ENCODE measurements around the gene BAZ1A. TPM values are rescaled to one million over a fixed set of nuclear protein-coding genes. Genes with fewer than 3 reads are reported as not detected.

The BAZ1A gene
- total and polyA plus RNA-seq, 10 of the 15 experiments (the other 5 are each of a cell fraction or from before 2014, with no cell fraction given), result 34.3 to 96.5 (median 50.7) TPM

DNA sequence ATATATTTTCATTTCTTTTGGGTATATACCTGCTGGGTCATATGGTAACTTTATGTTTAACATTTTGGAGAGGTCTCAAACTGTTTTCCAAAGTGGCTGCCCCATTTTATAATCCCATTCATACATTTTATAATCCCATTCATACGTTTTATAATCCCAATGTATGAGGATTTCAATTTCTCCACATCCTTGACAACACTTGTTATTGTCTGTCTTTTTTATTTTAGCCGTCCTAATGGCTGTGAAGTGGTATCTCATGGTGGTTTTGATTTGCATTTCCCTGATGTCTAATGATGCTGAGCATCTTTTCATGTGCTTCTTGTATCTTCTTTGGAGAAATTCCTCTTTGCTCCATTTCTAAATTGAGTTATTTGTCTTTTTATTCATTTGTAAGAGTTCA, 154.0 kb downstream of the BAZ1A start:
- Histone ChIP-seq H2AFZ (ENCODE audit: control insufficient read depth, low read depth, low read length) (no peak overlapping the region), H3K36me3 (ENCODE audit: control insufficient read depth in 2 of 2, insufficient read depth in 2 of 2, low read length in 1 of 2) (no peaks in the 10 kb centered on the region), H3K27me3 (replicated peaks in 1 of 2; ENCODE audit: control insufficient read depth in 2 of 2, insufficient read depth in 2 of 2, low read length in 1 of 2) (no peaks in the 10 kb centered on the region), H3K79me2 (ENCODE audit: control insufficient read depth, insufficient read depth, low read length) (no peaks in the 10 kb centered on the region), H3K4me3 (no peak overlapping the region), H3K9me3 (replicated peaks; ENCODE audit: control insufficient read depth, insufficient read depth, low read length) (no peaks in the 10 kb centered on the region), H3K4me2 (ENCODE audit: control insufficient read depth, insufficient read depth) (no peak overlapping the region), H3K9ac (ENCODE audit: control insufficient read depth, insufficient read depth, low read length) (no peak overlapping the region), H3K27ac (ENCODE audit: control insufficient read depth, insufficient read depth) (no peak overlapping the region), H4K20me1 (ENCODE audit: control insufficient read depth, insufficient read depth) (no peaks in the 10 kb centered on the region), H3K4me1 (ENCODE audit: control insufficient read depth, insufficient read depth, low read length) (no peaks in the 10 kb centered on the region)
- WGBS (ENCODE audit: insufficient coverage, insufficient replicate concordance, low lambda C conversion rate, missing lambda C conversion rate), result 2% methylated on average over 2 of the region's 2 CpGs
- ChIA-PET RAD21 (ENCODE audit: unreplicated experiment) (interaction anchor here (1.0 to 1.6 kb wide), 2 partner anchors 51 to 389 kb away, joined by 3 to 5 read pairs; no protein-coding TSS in a partner anchor), SMC1A (ENCODE audit: uncharacterized antibody, unreplicated experiment) (interaction anchor here (0.6 to 2.7 kb wide), 4 partner anchors 10 to 580 kb away, joined by 3 to 43 read pairs (median 4); no protein-coding TSS in a partner anchor), CTCF (interaction anchor here (0.7 to 5.4 kb wide), 4 partner anchors 11 to 70 kb away, joined by 3 to 145 read pairs (median 58); no protein-coding TSS in a partner anchor), POLR2A (no interaction called here)
- ATAC-seq (no peak), FAIRE-seq (no peak), DNase-seq (ENCODE audit: low read depth, low spot score) (no peak)
- BruUV-seq (replicated peaks), result no TSS peak
- intact Hi-C loops (cut with micrococcal nuclease; ENCODE audit: unreplicated experiment), result no loop called here
- in situ Hi-C loops (cut with MboI), result loop anchor here (5.0 kb wide), 1 partner anchor 49 kb away; no protein-coding TSS in a partner anchor
- TF ChIP-seq HDGF (IDR thresholded peaks at IDR 0.05), result no peak
- no peak for TF ChIP-seq ZNF274 (IDR thresholded peaks at IDR 0.05; ENCODE audit: insufficient read depth, insufficient read length)
- TF ChIP-seq, protein P1, sequence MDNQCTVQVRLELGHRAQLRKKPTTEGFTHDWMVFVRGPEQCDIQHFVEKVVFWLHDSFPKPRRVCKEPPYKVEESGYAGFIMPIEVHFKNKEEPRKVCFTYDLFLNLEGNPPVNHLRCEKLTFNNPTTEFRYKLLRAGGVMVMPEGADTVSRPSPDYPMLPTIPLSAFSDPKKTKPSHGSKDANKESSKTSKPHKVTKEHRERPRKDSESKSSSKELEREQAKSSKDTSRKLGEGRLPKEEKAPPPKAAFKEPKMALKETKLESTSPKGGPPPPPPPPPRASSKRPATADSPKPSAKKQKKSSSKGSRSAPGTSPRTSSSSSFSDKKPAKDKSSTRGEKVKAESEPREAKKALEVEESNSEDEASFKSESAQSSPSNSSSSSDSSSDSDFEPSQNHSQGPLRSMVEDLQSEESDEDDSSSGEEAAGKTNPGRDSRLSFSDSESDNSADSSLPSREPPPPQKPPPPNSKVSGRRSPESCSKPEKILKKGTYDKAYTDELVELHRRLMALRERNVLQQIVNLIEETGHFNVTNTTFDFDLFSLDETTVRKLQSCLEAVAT (IDR thresholded peaks at IDR 0.05), result no peak
- TF ChIP-seq SIN3A (IDR thresholded peaks at IDR 0.05; ENCODE audit: low read depth, low read length), result no peak
- no peak for TF ChIP-seq NR2C1 (IDR thresholded peaks at IDR 0.05)
- no peak for TF ChIP-seq BACH1 (IDR thresholded peaks at IDR 0.05; ENCODE audit: borderline replicate concordance)
- TF ChIP-seq JUNB (IDR thresholded peaks at IDR 0.05), result no peak
- TF ChIP-seq SUPT20H (IDR thresholded peaks at IDR 0.05; ENCODE audit: borderline replicate concordance, control insufficient read depth, low read depth, low read length), result no peak
- no peak for TF ChIP-seq PAX8 (IDR thresholded peaks at IDR 0.05)
- TF ChIP-seq, protein P2, sequence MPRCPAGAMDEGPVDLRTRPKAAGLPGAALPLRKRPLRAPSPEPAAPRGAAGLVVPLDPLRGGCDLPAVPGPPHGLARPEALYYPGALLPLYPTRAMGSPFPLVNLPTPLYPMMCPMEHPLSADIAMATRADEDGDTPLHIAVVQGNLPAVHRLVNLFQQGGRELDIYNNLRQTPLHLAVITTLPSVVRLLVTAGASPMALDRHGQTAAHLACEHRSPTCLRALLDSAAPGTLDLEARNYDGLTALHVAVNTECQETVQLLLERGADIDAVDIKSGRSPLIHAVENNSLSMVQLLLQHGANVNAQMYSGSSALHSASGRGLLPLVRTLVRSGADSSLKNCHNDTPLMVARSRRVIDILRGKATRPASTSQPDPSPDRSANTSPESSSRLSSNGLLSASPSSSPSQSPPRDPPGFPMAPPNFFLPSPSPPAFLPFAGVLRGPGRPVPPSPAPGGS (IDR thresholded peaks at IDR 0.05; ENCODE audit: borderline replicate concordance, insufficient read depth, low read depth, low read length, poor library complexity, severe bottlenecking), result no peak
- no peak for TF ChIP-seq NFYB (IDR thresholded peaks at IDR 0.05; ENCODE audit: insufficient read depth, low read depth, low read length)
- TF ChIP-seq IRF4 (IDR thresholded peaks at IDR 0.05; ENCODE audit: low read depth, low read length), result no peak
- TF ChIP-seq CBX5 (IDR thresholded peaks at IDR 0.05; ENCODE audit: low read depth), result no peak
- TF ChIP-seq SMC3 (IDR thresholded peaks at IDR 0.05; ENCODE audit: borderline replicate concordance, low read length), result no peak
- TF ChIP-seq ZNF207 (IDR thresholded peaks at IDR 0.05; ENCODE audit: borderline replicate concordance), result no peak
- TF ChIP-seq RBBP5 (conservative IDR thresholded peaks at IDR 0.05), result no peak
- TF ChIP-seq, protein P3, sequence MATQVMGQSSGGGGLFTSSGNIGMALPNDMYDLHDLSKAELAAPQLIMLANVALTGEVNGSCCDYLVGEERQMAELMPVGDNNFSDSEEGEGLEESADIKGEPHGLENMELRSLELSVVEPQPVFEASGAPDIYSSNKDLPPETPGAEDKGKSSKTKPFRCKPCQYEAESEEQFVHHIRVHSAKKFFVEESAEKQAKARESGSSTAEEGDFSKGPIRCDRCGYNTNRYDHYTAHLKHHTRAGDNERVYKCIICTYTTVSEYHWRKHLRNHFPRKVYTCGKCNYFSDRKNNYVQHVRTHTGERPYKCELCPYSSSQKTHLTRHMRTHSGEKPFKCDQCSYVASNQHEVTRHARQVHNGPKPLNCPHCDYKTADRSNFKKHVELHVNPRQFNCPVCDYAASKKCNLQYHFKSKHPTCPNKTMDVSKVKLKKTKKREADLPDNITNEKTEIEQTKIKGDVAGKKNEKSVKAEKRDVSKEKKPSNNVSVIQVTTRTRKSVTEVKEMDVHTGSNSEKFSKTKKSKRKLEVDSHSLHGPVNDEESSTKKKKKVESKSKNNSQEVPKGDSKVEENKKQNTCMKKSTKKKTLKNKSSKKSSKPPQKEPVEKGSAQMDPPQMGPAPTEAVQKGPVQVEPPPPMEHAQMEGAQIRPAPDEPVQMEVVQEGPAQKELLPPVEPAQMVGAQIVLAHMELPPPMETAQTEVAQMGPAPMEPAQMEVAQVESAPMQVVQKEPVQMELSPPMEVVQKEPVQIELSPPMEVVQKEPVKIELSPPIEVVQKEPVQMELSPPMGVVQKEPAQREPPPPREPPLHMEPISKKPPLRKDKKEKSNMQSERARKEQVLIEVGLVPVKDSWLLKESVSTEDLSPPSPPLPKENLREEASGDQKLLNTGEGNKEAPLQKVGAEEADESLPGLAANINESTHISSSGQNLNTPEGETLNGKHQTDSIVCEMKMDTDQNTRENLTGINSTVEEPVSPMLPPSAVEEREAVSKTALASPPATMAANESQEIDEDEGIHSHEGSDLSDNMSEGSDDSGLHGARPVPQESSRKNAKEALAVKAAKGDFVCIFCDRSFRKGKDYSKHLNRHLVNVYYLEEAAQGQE (IDR thresholded peaks at IDR 0.05; ENCODE audit: low read depth, low read length), result no peak

Data from GM12878 (cell line).